Measurements from ENCODE around the gene SP1.
A peak's percentile ranks its signal among the peaks of the same experiment; 100 is the strongest.

The SP1 gene

GRCh38 chr12:53452159-53453077, 72.4 kb downstream of the SP1 start:
- peak; percentile 59 for DNase-seq

- DNase-seq: no peak
Measured at GRCh38 chr12:53453953-53454640, 74.1 kb downstream of the SP1 start.

GRCh38 chr12:53454707-53455106, 74.7 kb downstream of the SP1 start:
- DNase-seq: no peak

GRCh38 chr12:53456654-53457366, 76.8 kb downstream of the SP1 start:
- DNase-seq: no peak

GRCh38 chr12:53459097-53459496, 79.1 kb downstream of the SP1 start:
- no peak for DNase-seq

GRCh38 chr12:53461059-53461458, 81.1 kb downstream of the SP1 start:
- no peak for DNase-seq

- no peak for DNase-seq
Measured at GRCh38 chr12:53461591-53461990, 81.6 kb downstream of the SP1 start.

- DNase-seq: no peak
Measured at GRCh38 chr12:53462935-53463334, 83.0 kb downstream of the SP1 start.

GRCh38 chr12:53463802-53464560, 84.0 kb downstream of the SP1 start:
- DNase-seq: no peak

GRCh38 chr12:53464685-53465418, 84.9 kb downstream of the SP1 start:
- no peak for DNase-seq

GRCh38 chr12:53465679-53466078, 85.7 kb downstream of the SP1 start:
- DNase-seq: no peak

Data from NCI-H1092 (cell line).